H9 (cell line): Measurements from ENCODE around the gene IL1B. TPM values are rescaled to one million over a fixed set of nuclear protein-coding genes. Genes with fewer than 3 reads are reported as not detected.

Source experiments
- DNase-seq: peaks from one replicate; pipeline ENCODE4 v3.0.0-alpha.2; 2017
- H2AFZ ChIP-seq: one replicate; pipeline ENCODE4 v1.6.1; 2013; ENCODE audit warnings: mild to moderate bottlenecking, low read length, control low read depth, moderate library complexity
- H2AK5ac ChIP-seq: 2 replicates; pipeline ENCODE4 v1.6.1; 2013; ENCODE audit warnings: low read length, control low read depth, mixed read lengths; ENCODE audit not compliant: insufficient read length
- H2BK120ac ChIP-seq: one replicate; pipeline ENCODE4 v1.6.1; 2013; ENCODE audit warnings: low read depth, mild to moderate bottlenecking, low read length, control low read depth, inconsistent platforms; ENCODE audit not compliant: poor library complexity, severe bottlenecking
- H2BK12ac ChIP-seq: 2 replicates; pipeline ENCODE4 v1.6.1; 2013; ENCODE audit warnings: low read length, control low read depth, mixed read lengths, low read depth; ENCODE audit not compliant: insufficient read length
- H2BK15ac ChIP-seq: 2 replicates; pipeline ENCODE4 v1.6.1; 2013; ENCODE audit warnings: low read depth, low read length, control low read depth
- H2BK20ac ChIP-seq: one replicate; pipeline ENCODE4 v1.6.1; 2013; ENCODE audit warnings: low read depth, mild to moderate bottlenecking, low read length, control low read depth, inconsistent platforms; ENCODE audit not compliant: poor library complexity, severe bottlenecking
- H2BK5ac ChIP-seq: 2 replicates; pipeline ENCODE4 v1.6.1; 2013; ENCODE audit warnings: low read length, control low read depth, mixed read lengths; ENCODE audit not compliant: insufficient read length
- H3K14ac ChIP-seq: 2 replicates; pipeline ENCODE4 v1.6.1; 2013; ENCODE audit warnings: low read length, control low read depth; ENCODE audit not compliant: insufficient read depth
- H3K18ac ChIP-seq: 2 replicates; pipeline ENCODE4 v1.6.1; 2013; ENCODE audit warnings: low read depth, mild to moderate bottlenecking, mixed read lengths, low read length, control low read depth; ENCODE audit not compliant: insufficient read length
- H3K23ac ChIP-seq: 2 replicates; pipeline ENCODE4 v1.6.1; 2013; ENCODE audit warnings: low read length, control low read depth, mixed read lengths, low read depth; ENCODE audit not compliant: insufficient read length
- H3K23me2 ChIP-seq: 2 replicates; pipeline ENCODE4 v1.6.1; 2013; ENCODE audit warnings: low read depth, mild to moderate bottlenecking, mixed read lengths, low read length, control low read depth; ENCODE audit not compliant: insufficient read length, poor library complexity, severe bottlenecking
- H3K27ac ChIP-seq: 2 replicates; pipeline ENCODE4 v1.5.1; 2013; ENCODE audit warnings: low read length, control low read depth, mixed read lengths, low read depth; ENCODE audit not compliant: insufficient read length
- H3K27me3 ChIP-seq: 2 replicates; pipeline ENCODE4 v1.6.1; 2013; ENCODE audit warnings: low read length, control low read depth, inconsistent platforms; ENCODE audit not compliant: insufficient read depth
- H3K4ac ChIP-seq: 2 replicates; pipeline ENCODE4 v1.6.1; 2013; ENCODE audit warnings: low read depth, mild to moderate bottlenecking, control low read depth, inconsistent platforms, low read length, moderate library complexity
- H3K4me1 ChIP-seq: 2 replicates; pipeline ENCODE4 v1.6.1; 2013; ENCODE audit warnings: low read length, control low read depth, inconsistent platforms; ENCODE audit not compliant: insufficient read depth
- H3K4me2 ChIP-seq: 2 replicates; pipeline ENCODE4 v1.6.1; 2013; ENCODE audit warnings: low read length, control low read depth, mixed read lengths; ENCODE audit not compliant: insufficient read length, insufficient read depth
- H3K56ac ChIP-seq: 2 replicates; pipeline ENCODE4 v1.6.1; 2013; ENCODE audit warnings: low read depth, mild to moderate bottlenecking, mixed read lengths, low read length, control low read depth; ENCODE audit not compliant: insufficient read length
- H3K79me1 ChIP-seq: 2 replicates; pipeline ENCODE4 v1.6.1; 2013; ENCODE audit warnings: low read depth, mild to moderate bottlenecking, moderate library complexity, low read length, control low read depth, inconsistent platforms; ENCODE audit not compliant: insufficient read depth, poor library complexity, severe bottlenecking
- H3K79me2 ChIP-seq: 2 replicates; pipeline ENCODE4 v1.6.1; 2013; ENCODE audit warnings: low read length, control low read depth, inconsistent platforms; ENCODE audit not compliant: insufficient read depth
- H3K9ac ChIP-seq: 2 replicates; pipeline ENCODE4 v1.6.1; 2013; ENCODE audit warnings: low read length, control low read depth, mixed read lengths; ENCODE audit not compliant: insufficient read length; ENCODE audit errors: extremely low read depth
- H3K9me3 ChIP-seq: one replicate; pipeline ENCODE4 v1.6.1; 2013; ENCODE audit warnings: low read depth, low read length, inconsistent platforms; ENCODE audit not compliant: control insufficient read depth
- H3T11ph ChIP-seq: one replicate; pipeline ENCODE4 v1.6.1; 2013; ENCODE audit warnings: mild to moderate bottlenecking, low read length, control low read depth, inconsistent platforms
- H4K20me1 ChIP-seq: one replicate; pipeline ENCODE4 v1.6.1; 2013; ENCODE audit not compliant: control insufficient read depth, insufficient read length, insufficient read depth
- H4K5ac ChIP-seq: 2 replicates; pipeline ENCODE4 v1.6.1; 2013; ENCODE audit warnings: low read depth, mild to moderate bottlenecking, mixed read lengths, low read length, control low read depth; ENCODE audit not compliant: insufficient read length
- H4K8ac ChIP-seq: replicated peaks from 2 replicates; pipeline ENCODE4 v1.6.1; 2013; ENCODE audit warnings: low read length, control low read depth, mixed read lengths, low read depth; ENCODE audit not compliant: insufficient read length
- H4K91ac ChIP-seq: 2 replicates; pipeline ENCODE4 v1.6.1; 2013; ENCODE audit warnings: low read depth, mild to moderate bottlenecking, moderate library complexity, mixed read lengths, low read length, control low read depth; ENCODE audit not compliant: insufficient read length
- H3K27ac Mint-ChIP-seq, 3 experiments: 2 replicates in 2 of 3; 3 replicates in 1 of 3; pipeline ENCODE4 v1.8.0; 2020 to 2021; ENCODE audit warnings: mixed read lengths in 3 of 3, mild to moderate bottlenecking in 1 of 3, moderate library complexity in 1 of 3
- H3K27me3 Mint-ChIP-seq: 2 replicates; pipeline ENCODE4 v1.8.0; 2021; ENCODE audit warnings: low read depth, mild to moderate bottlenecking, moderate library complexity, mixed read lengths
- H3K36me3 Mint-ChIP-seq, 3 experiments: 2 replicates in 2 of 3; 3 replicates in 1 of 3; pipeline ENCODE4 v1.8.0; 2020 to 2021; ENCODE audit warnings: low read depth in 3 of 3, mixed read lengths in 3 of 3; ENCODE audit not compliant: insufficient read depth in 1 of 3
- H3K4me1 Mint-ChIP-seq, 2 experiments: 2 replicates each; pipeline ENCODE4 v1.8.0; 2020; ENCODE audit warnings: mixed read lengths in 2 of 2
- H3K4me3 Mint-ChIP-seq, 2 experiments: 2 replicates in 1 of 2; 3 replicates in 1 of 2; pipeline ENCODE4 v1.8.0; 2020 to 2021; ENCODE audit warnings: mild to moderate bottlenecking in 2 of 2, mixed read lengths in 2 of 2, moderate library complexity in 1 of 2
- H3K9me3 Mint-ChIP-seq, 2 experiments: 2 replicates in 1 of 2; 3 replicates in 1 of 2; pipeline ENCODE4 v1.8.0; 2020; ENCODE audit warnings: mild to moderate bottlenecking in 2 of 2, mixed read lengths in 2 of 2, moderate library complexity in 1 of 2
- WGBS: extraction: QIAGEN DNeasy Blood & Tissue Kit; methylation state at CpG from one replicate; pipeline ENCODE4 v1.1.7; 2013; ENCODE audit warnings: missing lambda C conversion rate, low lambda C conversion rate, mixed read lengths; ENCODE audit not compliant: insufficient read length; ENCODE audit errors: extremely low coverage; 5-methylcytosine and 5-hydroxymethylcytosine counted together
- total RNA-seq: library from RNA; stranded (reverse); gene quantifications from 2 replicates; pipeline ENCODE4 v1.2.1, GENCODE V29; 2021
- TF ChIP-seq, protein P1 (sequence below): fragments of 200-600 bp; sonication (generic); conservative IDR thresholded peaks from 3 replicates; pipeline ENCODE4 v1.8.0; 2021; ENCODE audit warnings: antibody characterized with exemption, mild to moderate bottlenecking

Gene IL1B
- total RNA-seq, 1 experiment from 2014 or later = not detected

DNA sequence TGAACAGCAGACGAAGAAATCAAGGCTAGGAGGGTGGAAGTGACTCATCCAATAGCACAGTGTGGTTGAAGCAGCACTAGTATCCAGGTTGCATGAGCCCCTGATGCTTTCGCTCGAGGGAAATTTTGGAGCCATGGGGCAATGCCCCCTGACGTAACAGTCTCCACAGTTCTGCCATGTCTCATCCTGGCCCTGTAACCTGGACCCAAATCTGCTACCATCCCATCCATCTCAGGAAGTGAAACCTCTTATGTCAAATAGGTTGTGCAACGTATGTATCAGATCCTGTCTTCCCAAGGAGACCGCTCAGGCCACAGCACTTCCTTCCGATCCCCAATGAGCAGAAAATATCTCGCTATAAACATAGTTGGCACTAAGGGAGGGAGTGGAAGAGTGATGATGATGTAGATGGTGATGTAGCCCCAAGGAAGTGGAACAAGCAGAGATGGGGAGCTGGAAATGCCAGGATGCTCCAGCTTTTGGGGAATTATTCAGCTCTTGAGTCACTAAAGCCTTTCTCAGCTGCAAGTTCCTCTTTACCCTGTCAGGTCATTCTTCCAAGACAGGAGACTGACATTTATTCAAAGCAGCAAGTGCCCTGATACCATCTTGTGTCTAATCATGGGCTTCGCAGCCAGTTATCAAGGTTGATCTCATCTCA, 3.0 kb upstream of the IL1B start:
- no peaks in the 10 kb centered on the region for H3K36me3 Mint-ChIP-seq
- H3K14ac ChIP-seq = no peak overlapping the region
- H3K9ac ChIP-seq = no peak overlapping the region
- H2BK15ac ChIP-seq = no peak overlapping the region
- H3K4me1 Mint-ChIP-seq = peaks cover 27 to 29% of the 10 kb centered on the region in 2 experiments
- H3K79me1 ChIP-seq = no peaks in the 10 kb centered on the region
- no peak overlapping the region for H3K4me2 ChIP-seq
- H2BK120ac ChIP-seq = no peak overlapping the region
- H3K27me3 Mint-ChIP-seq = no peaks in the 10 kb centered on the region; the same call in 1 of the 2 replicates
- no peak overlapping the region for H2BK20ac ChIP-seq
- H4K91ac ChIP-seq = no peak overlapping the region
- H3K4ac ChIP-seq = no peak overlapping the region
- H4K8ac ChIP-seq = no peak overlapping the region
- no peaks in the 10 kb centered on the region for H3K79me2 ChIP-seq
- H3K27ac Mint-ChIP-seq = no peak overlapping the region
- no peaks in the 10 kb centered on the region for H4K20me1 ChIP-seq
- no peaks in the 10 kb centered on the region for H3K9me3 ChIP-seq
- no peak overlapping the region for H2BK12ac ChIP-seq
- H3K56ac ChIP-seq = no peak overlapping the region
- no peak overlapping the region for H3K23ac ChIP-seq
- H3T11ph ChIP-seq = no peak overlapping the region
- H3K9me3 Mint-ChIP-seq = no peaks in the 10 kb centered on the region
- H3K27me3 ChIP-seq = no peaks in the 10 kb centered on the region
- no peak for DNase-seq
- no peak overlapping the region for H3K27ac ChIP-seq
- H3K4me3 Mint-ChIP-seq = no peak overlapping the region
- no peak overlapping the region for H2AFZ ChIP-seq
- H2AK5ac ChIP-seq = no peak overlapping the region
- no peak overlapping the region for H2BK5ac ChIP-seq
- H3K18ac ChIP-seq = no peak overlapping the region
- TF ChIP-seq, protein P1, sequence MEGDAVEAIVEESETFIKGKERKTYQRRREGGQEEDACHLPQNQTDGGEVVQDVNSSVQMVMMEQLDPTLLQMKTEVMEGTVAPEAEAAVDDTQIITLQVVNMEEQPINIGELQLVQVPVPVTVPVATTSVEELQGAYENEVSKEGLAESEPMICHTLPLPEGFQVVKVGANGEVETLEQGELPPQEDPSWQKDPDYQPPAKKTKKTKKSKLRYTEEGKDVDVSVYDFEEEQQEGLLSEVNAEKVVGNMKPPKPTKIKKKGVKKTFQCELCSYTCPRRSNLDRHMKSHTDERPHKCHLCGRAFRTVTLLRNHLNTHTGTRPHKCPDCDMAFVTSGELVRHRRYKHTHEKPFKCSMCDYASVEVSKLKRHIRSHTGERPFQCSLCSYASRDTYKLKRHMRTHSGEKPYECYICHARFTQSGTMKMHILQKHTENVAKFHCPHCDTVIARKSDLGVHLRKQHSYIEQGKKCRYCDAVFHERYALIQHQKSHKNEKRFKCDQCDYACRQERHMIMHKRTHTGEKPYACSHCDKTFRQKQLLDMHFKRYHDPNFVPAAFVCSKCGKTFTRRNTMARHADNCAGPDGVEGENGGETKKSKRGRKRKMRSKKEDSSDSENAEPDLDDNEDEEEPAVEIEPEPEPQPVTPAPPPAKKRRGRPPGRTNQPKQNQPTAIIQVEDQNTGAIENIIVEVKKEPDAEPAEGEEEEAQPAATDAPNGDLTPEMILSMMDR = no peak
- no CpG with 5 or more reads among the region's 9 CpGs for WGBS
- H3K4me1 ChIP-seq = no peaks in the 10 kb centered on the region
- no peak overlapping the region for H4K5ac ChIP-seq
- no peaks in the 10 kb centered on the region for H3K23me2 ChIP-seq
